Measurements from ENCODE around the gene ZNF526. TPM values are rescaled to one million over a fixed set of nuclear protein-coding genes. Genes with fewer than 3 reads are reported as not detected.

ZNF526 gene
- total RNA-seq, 1 donor from 2014 or later: 6.5 TPM

GRCh38 chr19:42272535-42272897 lies 52.4 kb downstream of the ZNF526 start:
- peaks cover 31% of the 10 kb centered on the region for H3K4me1 Mint-ChIP-seq
- TF ChIP-seq EZH2 (IDR thresholded peaks at IDR 0.05) (no peak), EZH2phosphoT487 (IDR thresholded peaks at IDR 0.05) (no peak)
- TF ChIP-seq, protein P1, sequence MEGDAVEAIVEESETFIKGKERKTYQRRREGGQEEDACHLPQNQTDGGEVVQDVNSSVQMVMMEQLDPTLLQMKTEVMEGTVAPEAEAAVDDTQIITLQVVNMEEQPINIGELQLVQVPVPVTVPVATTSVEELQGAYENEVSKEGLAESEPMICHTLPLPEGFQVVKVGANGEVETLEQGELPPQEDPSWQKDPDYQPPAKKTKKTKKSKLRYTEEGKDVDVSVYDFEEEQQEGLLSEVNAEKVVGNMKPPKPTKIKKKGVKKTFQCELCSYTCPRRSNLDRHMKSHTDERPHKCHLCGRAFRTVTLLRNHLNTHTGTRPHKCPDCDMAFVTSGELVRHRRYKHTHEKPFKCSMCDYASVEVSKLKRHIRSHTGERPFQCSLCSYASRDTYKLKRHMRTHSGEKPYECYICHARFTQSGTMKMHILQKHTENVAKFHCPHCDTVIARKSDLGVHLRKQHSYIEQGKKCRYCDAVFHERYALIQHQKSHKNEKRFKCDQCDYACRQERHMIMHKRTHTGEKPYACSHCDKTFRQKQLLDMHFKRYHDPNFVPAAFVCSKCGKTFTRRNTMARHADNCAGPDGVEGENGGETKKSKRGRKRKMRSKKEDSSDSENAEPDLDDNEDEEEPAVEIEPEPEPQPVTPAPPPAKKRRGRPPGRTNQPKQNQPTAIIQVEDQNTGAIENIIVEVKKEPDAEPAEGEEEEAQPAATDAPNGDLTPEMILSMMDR (IDR thresholded peaks at IDR 0.05): no peak
- Histone ChIP-seq H3K36me3 (no peaks in the 10 kb centered on the region), H3K27ac (no peak overlapping the region), H3K27me3 (no peaks in the 10 kb centered on the region), H2AFZ (replicated peaks) (no peak overlapping the region), H3K4me2 (no peak overlapping the region), H3F3A (ENCODE audit: low read depth) (no peaks in the 10 kb centered on the region), H4K20me1 (ENCODE audit: low read depth) (no peaks in the 10 kb centered on the region), H3K4me1 (peaks cover 7% of the 10 kb centered on the region), H3K9me3 (ENCODE audit: low read depth) (no peaks in the 10 kb centered on the region), H3K4me3 (no peak overlapping the region), H3K9ac (no peak overlapping the region), H3K79me2 (ENCODE audit: low read depth) (peaks cover 11% of the 10 kb centered on the region)
- peaks cover 8% of the 10 kb centered on the region for H3K36me3 Mint-ChIP-seq
- H3K9me3 Mint-ChIP-seq: no peaks in the 10 kb centered on the region
- H3K27ac Mint-ChIP-seq: no peak overlapping the region
- peaks cover 3% of the 10 kb centered on the region for H3K27me3 Mint-ChIP-seq (ENCODE audit: insufficient read depth, low read depth)
- DNase-seq (ENCODE audit: low spot score): no peak
- H3K4me3 Mint-ChIP-seq: peak overlapping the region; percentile 33

DNA sequence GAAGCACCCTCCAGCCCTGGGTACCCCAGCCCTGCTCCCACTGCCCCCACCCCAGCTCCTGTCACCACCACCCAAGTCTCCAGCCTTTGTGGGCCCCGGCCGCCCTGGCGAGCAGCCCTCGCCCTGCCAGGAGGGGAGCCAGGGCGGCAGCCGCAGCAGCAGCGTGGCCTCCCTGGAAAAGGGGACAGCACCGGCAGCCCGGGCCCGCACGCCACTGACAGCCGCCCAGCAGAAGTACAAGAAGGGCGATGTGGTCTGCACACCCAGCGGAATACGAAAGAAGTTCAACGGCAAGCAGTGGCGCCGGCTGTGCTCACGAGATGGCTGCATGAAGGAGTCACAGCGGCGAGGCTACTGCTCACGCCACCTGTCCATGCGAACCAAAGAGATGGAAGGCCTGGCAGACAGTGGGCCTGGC lies 52.9 kb downstream of the ZNF526 start:
- H3K4me1 Mint-ChIP-seq: peaks cover 26% of the 10 kb centered on the region
- DNase-seq (ENCODE audit: low spot score): no peak
- peaks cover 11% of the 10 kb centered on the region for H3K79me2 ChIP-seq (ENCODE audit: low read depth)
- H3K36me3 Mint-ChIP-seq: peaks cover 8% of the 10 kb centered on the region
- no peak overlapping the region for H3K9ac ChIP-seq
- TF ChIP-seq, protein P1 (IDR thresholded peaks at IDR 0.05): no peak
- no peak for TF ChIP-seq EZH2 (IDR thresholded peaks at IDR 0.05)
- no peak for TF ChIP-seq EZH2phosphoT487 (IDR thresholded peaks at IDR 0.05)
- H3K27me3 Mint-ChIP-seq (ENCODE audit: insufficient read depth, low read depth): peaks cover 3% of the 10 kb centered on the region
- H3K27ac ChIP-seq: no peak overlapping the region
- no peaks in the 10 kb centered on the region for H3K9me3 Mint-ChIP-seq
- H3K36me3 ChIP-seq: no peaks in the 10 kb centered on the region
- H3K27me3 ChIP-seq: no peaks in the 10 kb centered on the region
- no peak overlapping the region for H3K4me3 Mint-ChIP-seq
- no peak overlapping the region for H2AFZ ChIP-seq (replicated peaks)
- H3F3A ChIP-seq (ENCODE audit: low read depth): no peaks in the 10 kb centered on the region
- H3K9me3 ChIP-seq (ENCODE audit: low read depth): no peaks in the 10 kb centered on the region
- peaks cover 6% of the 10 kb centered on the region for H3K4me1 ChIP-seq
- no peak overlapping the region for H3K4me3 ChIP-seq
- H3K4me2 ChIP-seq: no peak overlapping the region
- H4K20me1 ChIP-seq (ENCODE audit: low read depth): no peaks in the 10 kb centered on the region
- H3K27ac Mint-ChIP-seq: no peak overlapping the region

- Histone ChIP-seq H2AFZ (replicated peaks) (no peak overlapping the region), H3K36me3 (no peaks in the 10 kb centered on the region)
Measured at GRCh38 chr19:42273407-42274064, 53.4 kb downstream of the ZNF526 start.

More at GRCh38 chr19:42273407-42274064, 53.4 kb downstream of the ZNF526 start:
- H3K9ac ChIP-seq: no peak overlapping the region
- peaks cover 11% of the 10 kb centered on the region for H3K79me2 ChIP-seq (ENCODE audit: low read depth)
- H3K4me3 ChIP-seq: no peak overlapping the region
- H3K27ac ChIP-seq: no peak overlapping the region
- no peaks in the 10 kb centered on the region for H3K27me3 ChIP-seq
- peaks cover 8% of the 10 kb centered on the region for H3K36me3 Mint-ChIP-seq
- TF ChIP-seq EZH2phosphoT487 (IDR thresholded peaks at IDR 0.05) (no peak), EZH2 (IDR thresholded peaks at IDR 0.05) (no peak)
- TF ChIP-seq, protein P1 (IDR thresholded peaks at IDR 0.05): no peak
- peaks cover 1% of the 10 kb centered on the region for H3F3A ChIP-seq (ENCODE audit: low read depth)
- DNase-seq (ENCODE audit: low spot score): no peak
- peaks cover 6% of the 10 kb centered on the region for H3K4me1 ChIP-seq
- no peaks in the 10 kb centered on the region for H3K9me3 Mint-ChIP-seq
- H3K27ac Mint-ChIP-seq: no peak overlapping the region
- peaks cover 30% of the 10 kb centered on the region for H3K4me1 Mint-ChIP-seq
- peaks cover 5% of the 10 kb centered on the region for H3K27me3 Mint-ChIP-seq (ENCODE audit: insufficient read depth, low read depth)
- no peaks in the 10 kb centered on the region for H4K20me1 ChIP-seq (ENCODE audit: low read depth)
- H3K4me2 ChIP-seq: no peak overlapping the region
- no peaks in the 10 kb centered on the region for H3K9me3 ChIP-seq (ENCODE audit: low read depth)
- no peak overlapping the region for H3K4me3 Mint-ChIP-seq

Measured in neural progenitor cell (in vitro differentiated cells).